ENCODE data around the gene MRPL37.

DNA sequence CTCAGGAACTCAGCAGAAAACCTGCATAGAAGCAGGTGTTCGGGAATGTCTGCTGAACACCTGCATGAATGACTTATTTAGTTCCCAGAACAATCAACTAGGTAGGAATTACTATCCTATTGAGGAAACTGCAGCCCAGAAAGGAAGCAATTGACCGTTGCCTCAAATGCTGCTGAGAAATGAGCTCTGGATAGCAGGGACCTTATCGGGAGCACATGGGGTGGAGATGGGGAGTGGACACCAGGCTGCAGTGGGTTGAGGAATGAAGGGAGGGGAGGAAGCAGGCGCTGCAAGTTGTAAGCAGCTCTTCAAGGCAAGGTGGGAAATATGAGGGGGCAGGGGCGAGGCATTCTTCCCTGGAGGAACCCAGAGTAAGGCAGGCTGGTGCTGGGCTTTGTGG lies 36.4 kb upstream of the MRPL37 start:
- TF ChIP-seq, protein P1, sequence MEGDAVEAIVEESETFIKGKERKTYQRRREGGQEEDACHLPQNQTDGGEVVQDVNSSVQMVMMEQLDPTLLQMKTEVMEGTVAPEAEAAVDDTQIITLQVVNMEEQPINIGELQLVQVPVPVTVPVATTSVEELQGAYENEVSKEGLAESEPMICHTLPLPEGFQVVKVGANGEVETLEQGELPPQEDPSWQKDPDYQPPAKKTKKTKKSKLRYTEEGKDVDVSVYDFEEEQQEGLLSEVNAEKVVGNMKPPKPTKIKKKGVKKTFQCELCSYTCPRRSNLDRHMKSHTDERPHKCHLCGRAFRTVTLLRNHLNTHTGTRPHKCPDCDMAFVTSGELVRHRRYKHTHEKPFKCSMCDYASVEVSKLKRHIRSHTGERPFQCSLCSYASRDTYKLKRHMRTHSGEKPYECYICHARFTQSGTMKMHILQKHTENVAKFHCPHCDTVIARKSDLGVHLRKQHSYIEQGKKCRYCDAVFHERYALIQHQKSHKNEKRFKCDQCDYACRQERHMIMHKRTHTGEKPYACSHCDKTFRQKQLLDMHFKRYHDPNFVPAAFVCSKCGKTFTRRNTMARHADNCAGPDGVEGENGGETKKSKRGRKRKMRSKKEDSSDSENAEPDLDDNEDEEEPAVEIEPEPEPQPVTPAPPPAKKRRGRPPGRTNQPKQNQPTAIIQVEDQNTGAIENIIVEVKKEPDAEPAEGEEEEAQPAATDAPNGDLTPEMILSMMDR (IDR thresholded peaks at IDR 0.05; ENCODE audit: low read depth, low read length), result no peak
- TF ChIP-seq EZH2phosphoT487 (IDR thresholded peaks at IDR 0.05; ENCODE audit: low read depth), result no peak

All from OCI-LY3 (cell line).